ENCODE measurements around the gene GSX2. TPM values are rescaled to one million over a fixed set of nuclear protein-coding genes. Genes with fewer than 3 reads are reported as not detected.
A peak's percentile ranks its signal among the peaks of the same experiment; 100 is the strongest.

Gene GSX2
- total and polyA plus RNA-seq, 4 donors, result not detected

- TF ChIP-seq CTCF (IDR thresholded peaks at IDR 0.05; ENCODE audit: control extremely low read depth, extremely low read depth), result no peak
- peaks cover 0 to 18% (median 2%) of the 10 kb centered on the region in 5 donors for H3K4me1 ChIP-seq (ENCODE audit: control insufficient read depth in 5 of 5, insufficient read depth in 5 of 5, low read length in 5 of 5)
- H3K9me3 ChIP-seq (ENCODE audit: control insufficient read depth in 4 of 4, insufficient read depth in 3 of 4, low read length in 3 of 4), result no peaks in the 10 kb centered on the region
- H3K4me3 ChIP-seq, result no peak overlapping the region
- ATAC-seq (ENCODE audit: insufficient read depth, low FRiP score), result no peak
- no peak for DNase-seq
- H3K27me3 ChIP-seq (ENCODE audit: control insufficient read depth in 3 of 3, insufficient read depth in 3 of 3, low read length in 2 of 3), result no peaks in the 10 kb centered on the region
- H3K9ac ChIP-seq (ENCODE audit: insufficient read depth in 1 of 2, low read length in 2 of 2), result no peak overlapping the region
- WGBS, 2 donors, result 94 to 98% methylated on average over 1 of the region's 1 CpG
- no peaks in the 10 kb centered on the region for H3K36me3 ChIP-seq (ENCODE audit: control insufficient read depth in 4 of 4, insufficient read depth in 4 of 4, low read length in 4 of 4)
- no peak overlapping the region for H3K27ac ChIP-seq (ENCODE audit: low read depth in 1 of 2, low read length in 1 of 2)
Measured at GRCh38 chr4:54055494-54055893, 44.5 kb upstream of the GSX2 start.

DNA sequence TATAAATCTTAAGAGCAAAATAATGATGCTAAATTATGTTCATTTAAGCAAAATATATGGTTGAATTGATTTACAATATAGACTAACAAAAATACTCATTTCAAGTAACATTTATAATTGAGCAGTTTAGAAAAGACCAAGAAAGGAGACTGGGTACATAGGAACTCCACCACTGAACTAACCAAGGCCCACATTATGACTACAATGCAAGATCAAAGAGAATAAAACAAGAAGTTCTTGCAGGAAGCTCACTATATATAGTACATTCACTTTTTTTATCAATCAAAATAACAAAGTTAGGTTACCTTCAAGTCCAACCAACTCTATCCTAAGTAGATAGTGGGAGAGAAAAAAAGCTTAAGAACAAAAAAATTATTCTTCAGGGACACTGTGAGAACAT lies 43.6 kb upstream of the GSX2 start:
- Histone ChIP-seq H3K4me3 (no peak overlapping the region), H3K27ac (ENCODE audit: low read depth in 1 of 2, low read length in 1 of 2) (no peak overlapping the region), H3K27me3 (ENCODE audit: control insufficient read depth in 3 of 3, insufficient read depth in 3 of 3, low read length in 2 of 3) (no peaks in the 10 kb centered on the region), H3K9ac (ENCODE audit: insufficient read depth in 1 of 2, low read length in 2 of 2) (no peak overlapping the region), H3K9me3 (ENCODE audit: control insufficient read depth in 4 of 4, insufficient read depth in 3 of 4, low read length in 3 of 4) (no peaks in the 10 kb centered on the region), H3K36me3 (ENCODE audit: control insufficient read depth in 4 of 4, insufficient read depth in 4 of 4, low read length in 4 of 4) (no peaks in the 10 kb centered on the region), H3K4me1 (ENCODE audit: control insufficient read depth in 5 of 5, insufficient read depth in 5 of 5, low read length in 5 of 5) (peaks cover 0 to 14% (median 4%) of the 10 kb centered on the region in 5 donors)
- no peak for ATAC-seq (ENCODE audit: insufficient read depth, low FRiP score)
- TF ChIP-seq CTCF (IDR thresholded peaks at IDR 0.05; ENCODE audit: control extremely low read depth, extremely low read depth), result no peak
- no peak for DNase-seq

DNA sequence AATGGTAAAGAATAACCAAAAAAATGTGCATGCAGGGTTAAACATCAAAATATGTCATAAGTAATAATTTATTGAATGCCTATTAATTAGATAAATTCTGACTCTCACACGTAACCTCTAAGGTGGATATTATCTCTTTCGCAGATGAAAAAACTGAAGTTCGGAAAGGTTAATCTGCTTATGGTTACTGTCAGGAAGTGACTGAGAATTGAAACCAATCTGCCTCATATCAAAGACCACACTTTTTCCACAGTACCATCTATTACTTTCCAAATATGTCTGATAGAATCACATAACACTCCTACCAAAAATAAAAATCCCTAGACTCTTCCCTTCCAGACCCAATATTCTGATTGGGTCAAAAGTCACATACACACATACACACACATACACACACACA lies 41.8 kb upstream of the GSX2 start:
- Histone ChIP-seq H3K9me3 (ENCODE audit: control insufficient read depth in 4 of 4, insufficient read depth in 3 of 4, low read length in 3 of 4) (no peaks in the 10 kb centered on the region), H3K36me3 (ENCODE audit: control insufficient read depth in 4 of 4, insufficient read depth in 4 of 4, low read length in 4 of 4) (no peaks in the 10 kb centered on the region), H3K4me3 (no peak overlapping the region), H3K4me1 (ENCODE audit: control insufficient read depth in 5 of 5, insufficient read depth in 5 of 5, low read length in 5 of 5) (peaks cover 0 to 23% (median 16%) of the 10 kb centered on the region in 5 donors), H3K27me3 (ENCODE audit: control insufficient read depth in 3 of 3, insufficient read depth in 3 of 3, low read length in 2 of 3) (no peaks in the 10 kb centered on the region), H3K27ac (ENCODE audit: low read depth in 1 of 2, low read length in 1 of 2) (no peak overlapping the region), H3K9ac (ENCODE audit: insufficient read depth in 1 of 2, low read length in 2 of 2) (no peak overlapping the region)
- ATAC-seq (ENCODE audit: insufficient read depth, low FRiP score) (no peak), DNase-seq (no peak)
- WGBS, 2 donors, result 53 to 61% methylated on average over 3 of the region's 3 CpGs
- TF ChIP-seq CTCF (IDR thresholded peaks at IDR 0.05; ENCODE audit: control extremely low read depth, extremely low read depth), result no peak

GRCh38 chr4:54060116-54060515 lies 39.8 kb upstream of the GSX2 start:
- ATAC-seq (ENCODE audit: insufficient read depth, low FRiP score) (no peak), DNase-seq (no peak)
- Histone ChIP-seq H3K36me3 (ENCODE audit: control insufficient read depth in 4 of 4, insufficient read depth in 4 of 4, low read length in 4 of 4) (peaks cover 0 to 3% (median 0%) of the 10 kb centered on the region in 4 donors), H3K27me3 (ENCODE audit: control insufficient read depth in 3 of 3, insufficient read depth in 3 of 3, low read length in 2 of 3) (no peaks in the 10 kb centered on the region), H3K9me3 (ENCODE audit: control insufficient read depth in 4 of 4, insufficient read depth in 3 of 4, low read length in 3 of 4) (no peaks in the 10 kb centered on the region), H3K9ac (ENCODE audit: insufficient read depth in 1 of 2, low read length in 2 of 2) (peak overlapping the region in 1 of 2 donors; percentile 7), H3K4me1 (ENCODE audit: control insufficient read depth in 5 of 5, insufficient read depth in 5 of 5, low read length in 5 of 5) (peaks cover 0 to 28% (median 16%) of the 10 kb centered on the region in 5 donors), H3K4me3 (no peak overlapping the region), H3K27ac (ENCODE audit: low read depth in 1 of 2, low read length in 1 of 2) (no peak overlapping the region)
- WGBS, 2 donors, result 57 to 58% methylated on average over 2 of the region's 2 CpGs
- no peak for TF ChIP-seq CTCF (IDR thresholded peaks at IDR 0.05; ENCODE audit: control extremely low read depth, extremely low read depth)
